ENCODE results near the gene ARID1B. TPM values are rescaled to one million over a fixed set of nuclear protein-coding genes. Genes with fewer than 3 reads are reported as not detected.

ARID1B gene
- total and polyA plus RNA-seq, 2 of the 13 experiments (the other 11 are each of a cell fraction or from before 2014, with no cell fraction given), result 20.1 to 32.6 TPM

DNA sequence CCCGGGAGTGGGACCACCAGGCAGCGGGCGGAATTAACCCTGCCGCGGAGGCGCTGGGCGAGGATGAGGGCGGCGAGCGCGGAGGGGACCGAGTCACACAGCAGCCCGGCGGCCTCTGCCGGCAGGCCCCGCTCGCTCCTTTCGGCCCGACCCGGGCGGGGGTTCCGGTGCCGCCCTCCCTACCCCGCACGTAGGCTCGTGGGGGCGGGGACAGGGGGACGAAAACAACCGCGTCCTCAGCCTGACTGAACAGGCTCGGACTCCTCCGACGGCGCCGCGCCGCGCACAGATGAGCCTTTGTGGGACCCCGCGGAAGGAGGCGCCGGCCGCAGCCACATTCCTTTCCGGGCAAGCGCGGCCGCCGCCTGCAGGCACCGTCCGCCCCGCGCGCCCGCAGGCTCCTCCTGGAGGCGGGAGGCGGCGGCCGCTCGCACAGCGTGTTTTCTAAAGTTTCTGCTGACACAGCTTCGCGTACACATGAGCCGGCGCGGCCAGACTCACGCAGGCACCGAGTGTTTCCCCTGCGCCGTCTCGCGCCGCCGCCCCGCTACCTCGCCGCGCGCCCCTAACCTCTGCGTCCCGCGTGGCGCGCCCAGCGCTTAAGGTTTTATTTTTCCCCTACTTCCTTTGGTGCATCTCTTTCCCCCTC lies 244.3 kb downstream of the ARID1B start (continued):
- TF ChIP-seq, protein P1, sequence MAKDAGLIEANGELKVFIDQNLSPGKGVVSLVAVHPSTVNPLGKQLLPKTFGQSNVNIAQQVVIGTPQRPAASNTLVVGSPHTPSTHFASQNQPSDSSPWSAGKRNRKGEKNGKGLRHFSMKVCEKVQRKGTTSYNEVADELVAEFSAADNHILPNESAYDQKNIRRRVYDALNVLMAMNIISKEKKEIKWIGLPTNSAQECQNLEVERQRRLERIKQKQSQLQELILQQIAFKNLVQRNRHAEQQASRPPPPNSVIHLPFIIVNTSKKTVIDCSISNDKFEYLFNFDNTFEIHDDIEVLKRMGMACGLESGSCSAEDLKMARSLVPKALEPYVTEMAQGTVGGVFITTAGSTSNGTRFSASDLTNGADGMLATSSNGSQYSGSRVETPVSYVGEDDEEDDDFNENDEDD (CRISPR knock-in tag; IDR thresholded peaks at IDR 0.05; ENCODE audit: borderline replicate concordance), result peak; percentile 65; the same call in 1 of the 2 replicates
- no peak for TF ChIP-seq MTA3 (CRISPR knock-in tag; IDR thresholded peaks at IDR 0.05)
- TF ChIP-seq, protein P2, sequence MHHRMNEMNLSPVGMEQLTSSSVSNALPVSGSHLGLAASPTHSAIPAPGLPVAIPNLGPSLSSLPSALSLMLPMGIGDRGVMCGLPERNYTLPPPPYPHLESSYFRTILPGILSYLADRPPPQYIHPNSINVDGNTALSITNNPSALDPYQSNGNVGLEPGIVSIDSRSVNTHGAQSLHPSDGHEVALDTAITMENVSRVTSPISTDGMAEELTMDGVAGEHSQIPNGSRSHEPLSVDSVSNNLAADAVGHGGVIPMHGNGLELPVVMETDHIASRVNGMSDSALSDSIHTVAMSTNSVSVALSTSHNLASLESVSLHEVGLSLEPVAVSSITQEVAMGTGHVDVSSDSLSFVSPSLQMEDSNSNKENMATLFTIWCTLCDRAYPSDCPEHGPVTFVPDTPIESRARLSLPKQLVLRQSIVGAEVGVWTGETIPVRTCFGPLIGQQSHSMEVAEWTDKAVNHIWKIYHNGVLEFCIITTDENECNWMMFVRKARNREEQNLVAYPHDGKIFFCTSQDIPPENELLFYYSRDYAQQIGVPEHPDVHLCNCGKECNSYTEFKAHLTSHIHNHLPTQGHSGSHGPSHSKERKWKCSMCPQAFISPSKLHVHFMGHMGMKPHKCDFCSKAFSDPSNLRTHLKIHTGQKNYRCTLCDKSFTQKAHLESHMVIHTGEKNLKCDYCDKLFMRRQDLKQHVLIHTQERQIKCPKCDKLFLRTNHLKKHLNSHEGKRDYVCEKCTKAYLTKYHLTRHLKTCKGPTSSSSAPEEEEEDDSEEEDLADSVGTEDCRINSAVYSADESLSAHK (CRISPR knock-in tag; IDR thresholded peaks at IDR 0.05; ENCODE audit: borderline replicate concordance), result no peak
- peak; percentile 62 for TF ChIP-seq CAMTA2 (CRISPR knock-in tag; IDR thresholded peaks at IDR 0.05; ENCODE audit: borderline replicate concordance)
- TF ChIP-seq DNMT3B (CRISPR knock-in tag; conservative IDR thresholded peaks at IDR 0.05), result no peak
- TF ChIP-seq, protein P3, sequence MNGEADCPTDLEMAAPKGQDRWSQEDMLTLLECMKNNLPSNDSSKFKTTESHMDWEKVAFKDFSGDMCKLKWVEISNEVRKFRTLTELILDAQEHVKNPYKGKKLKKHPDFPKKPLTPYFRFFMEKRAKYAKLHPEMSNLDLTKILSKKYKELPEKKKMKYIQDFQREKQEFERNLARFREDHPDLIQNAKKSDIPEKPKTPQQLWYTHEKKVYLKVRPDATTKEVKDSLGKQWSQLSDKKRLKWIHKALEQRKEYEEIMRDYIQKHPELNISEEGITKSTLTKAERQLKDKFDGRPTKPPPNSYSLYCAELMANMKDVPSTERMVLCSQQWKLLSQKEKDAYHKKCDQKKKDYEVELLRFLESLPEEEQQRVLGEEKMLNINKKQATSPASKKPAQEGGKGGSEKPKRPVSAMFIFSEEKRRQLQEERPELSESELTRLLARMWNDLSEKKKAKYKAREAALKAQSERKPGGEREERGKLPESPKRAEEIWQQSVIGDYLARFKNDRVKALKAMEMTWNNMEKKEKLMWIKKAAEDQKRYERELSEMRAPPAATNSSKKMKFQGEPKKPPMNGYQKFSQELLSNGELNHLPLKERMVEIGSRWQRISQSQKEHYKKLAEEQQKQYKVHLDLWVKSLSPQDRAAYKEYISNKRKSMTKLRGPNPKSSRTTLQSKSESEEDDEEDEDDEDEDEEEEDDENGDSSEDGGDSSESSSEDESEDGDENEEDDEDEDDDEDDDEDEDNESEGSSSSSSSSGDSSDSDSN (CRISPR knock-in tag; IDR thresholded peaks at IDR 0.05), result peak; percentile 99
- TF ChIP-seq JUN (CRISPR knock-in tag; IDR thresholded peaks at IDR 0.05), result peak; percentile 50; the same call in 1 of the 2 replicates
- peak; percentile 25 for TF ChIP-seq TAF15 (IDR thresholded peaks at IDR 0.05; ENCODE audit: low read depth, low read length, poor library complexity, severe bottlenecking)
- no peak for TF ChIP-seq RORA (CRISPR knock-in tag; IDR thresholded peaks at IDR 0.05)
- TF ChIP-seq, protein P4, sequence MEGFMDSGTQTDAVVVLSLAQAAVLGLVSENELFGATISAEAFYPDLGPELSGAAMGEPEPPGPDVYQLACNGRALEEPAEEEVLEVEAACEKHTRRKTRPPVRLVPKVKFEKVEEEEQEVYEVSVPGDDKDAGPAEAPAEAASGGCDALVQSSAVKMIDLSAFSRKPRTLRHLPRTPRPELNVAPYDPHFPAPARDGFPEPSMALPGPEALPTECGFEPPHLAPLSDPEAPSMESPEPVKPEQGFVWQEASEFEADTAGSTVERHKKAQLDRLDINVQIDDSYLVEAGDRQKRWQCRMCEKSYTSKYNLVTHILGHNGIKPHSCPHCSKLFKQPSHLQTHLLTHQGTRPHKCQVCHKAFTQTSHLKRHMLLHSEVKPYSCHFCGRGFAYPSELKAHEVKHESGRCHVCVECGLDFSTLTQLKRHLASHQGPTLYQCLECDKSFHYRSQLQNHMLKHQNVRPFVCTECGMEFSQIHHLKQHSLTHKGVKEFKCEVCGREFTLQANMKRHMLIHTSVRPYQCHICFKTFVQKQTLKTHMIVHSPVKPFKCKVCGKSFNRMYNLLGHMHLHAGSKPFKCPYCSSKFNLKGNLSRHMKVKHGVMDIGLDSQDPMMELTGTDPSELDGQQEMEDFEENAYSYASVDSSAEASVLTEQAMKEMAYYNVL (CRISPR knock-in tag; IDR thresholded peaks at IDR 0.05; ENCODE audit: borderline replicate concordance), result peak; percentile 79; the same call in 1 of the 2 replicates
- TF ChIP-seq ISL2 (CRISPR knock-in tag; IDR thresholded peaks at IDR 0.05), result peak; percentile 66; the same call in 1 of the 2 replicates
- TF ChIP-seq SIN3B (IDR thresholded peaks at IDR 0.05; ENCODE audit: low read length), result no peak
- TF ChIP-seq SIX4 (CRISPR knock-in tag; IDR thresholded peaks at IDR 0.05), result no peak
- peak; percentile 95 for TF ChIP-seq ZNF788 (CRISPR knock-in tag; IDR thresholded peaks at IDR 0.05; ENCODE audit: borderline replicate concordance)
- TF ChIP-seq ZSCAN22 (CRISPR knock-in tag; IDR thresholded peaks at IDR 0.05), result no peak
